ENCODE results near the gene GCHFR.

The GCHFR gene

DNA sequence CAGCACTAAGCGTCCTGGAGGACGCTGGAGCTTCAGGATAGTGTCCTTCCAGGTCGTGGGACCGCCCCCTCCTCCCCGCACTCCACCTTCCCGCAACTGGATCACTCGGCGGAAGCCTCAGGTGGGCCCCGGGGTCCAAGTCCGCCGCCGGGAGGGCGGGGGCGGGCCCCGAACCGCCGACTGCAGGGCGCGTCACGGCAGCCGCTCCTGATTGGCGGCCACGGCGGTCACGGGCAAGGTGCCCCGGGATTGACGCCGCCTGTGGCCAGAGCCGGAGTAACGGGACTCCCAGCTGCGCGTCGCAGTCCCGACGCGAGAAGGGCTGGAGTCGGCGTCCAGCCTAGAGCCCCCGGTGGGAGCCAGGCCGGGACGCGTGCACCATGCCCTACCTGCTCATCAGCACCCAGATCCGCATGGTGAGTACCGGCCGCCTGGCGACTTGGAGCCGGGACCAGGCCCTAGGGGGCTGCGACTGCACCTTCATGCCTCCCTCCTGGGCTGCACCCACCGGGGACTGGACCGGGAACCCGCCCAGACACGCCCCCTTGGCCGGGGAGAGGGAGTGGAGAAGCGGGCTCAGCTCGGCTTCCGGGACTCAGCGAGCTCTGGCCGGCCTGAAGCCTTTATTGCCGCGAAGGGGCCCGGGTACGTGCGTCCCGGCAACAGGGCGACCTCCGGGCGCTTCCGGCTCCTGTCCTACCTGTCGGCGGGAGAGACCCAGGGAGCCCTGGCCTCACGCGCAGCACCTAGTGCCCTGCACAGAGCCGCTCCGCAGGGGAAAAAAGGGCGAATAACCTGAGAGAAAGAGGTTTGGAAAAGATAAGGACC is at the start of gene GCHFR:
TSS of gene GCHFR (plus strand) at position 268 of the 828 bp plus-strand sequence. CDS start at position 381, 113 bp downstream.
- no peaks in the 10 kb centered on the region for H3K9me3 ChIP-seq (ENCODE audit: control insufficient read depth, low read length)
- no peaks in the 10 kb centered on the region for H3K27me3 ChIP-seq (ENCODE audit: control insufficient read depth, insufficient read depth, low read length)
- no peaks in the 10 kb centered on the region for H3K36me3 ChIP-seq (ENCODE audit: control insufficient read depth, insufficient read depth, low read length)
- peak within 1 kb of the TSS; percentile 66 for H3K9ac ChIP-seq (ENCODE audit: low read length)
- peaks cover 61% of the 10 kb centered on the region for H3K4me1 ChIP-seq (ENCODE audit: control insufficient read depth, insufficient read depth, low read length)
- H3K4me3 ChIP-seq (ENCODE audit: low read length), result peak within 1 kb of the TSS; percentile 38

GRCh38 chr15:40714144-40714543 is 49.7 kb upstream of the GCHFR start:
- Histone ChIP-seq H3K9me3 (ENCODE audit: control insufficient read depth, low read length) (no peaks in the 10 kb centered on the region), H3K36me3 (ENCODE audit: control insufficient read depth, insufficient read depth, low read length) (no peaks in the 10 kb centered on the region), H3K4me3 (ENCODE audit: low read length) (no peak overlapping the region), H3K4me1 (ENCODE audit: control insufficient read depth, insufficient read depth, low read length) (no peaks in the 10 kb centered on the region), H3K27me3 (ENCODE audit: control insufficient read depth, insufficient read depth, low read length) (no peaks in the 10 kb centered on the region), H3K9ac (ENCODE audit: low read length) (no peak overlapping the region)

DNA sequence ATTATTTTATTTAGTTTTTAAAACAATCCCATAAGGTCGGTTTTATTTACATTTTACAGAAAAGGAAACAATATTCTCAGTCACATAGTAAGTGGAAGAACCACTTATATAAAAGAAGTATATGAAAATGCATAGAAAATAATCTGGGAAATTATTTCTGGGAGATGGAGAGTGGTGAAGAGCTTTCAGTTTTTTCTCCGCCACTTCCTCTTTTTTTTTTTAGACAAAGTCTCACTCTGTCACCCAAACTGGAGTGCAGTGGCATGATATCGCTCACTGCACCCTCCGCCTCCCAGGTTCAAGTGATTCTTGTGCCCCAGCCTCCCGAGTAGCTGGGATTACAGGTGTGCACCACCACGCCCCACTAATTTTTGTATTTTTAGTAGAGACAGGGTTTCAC is 47.7 kb upstream of the GCHFR start:
- no peaks in the 10 kb centered on the region for H3K4me1 ChIP-seq (ENCODE audit: control insufficient read depth, insufficient read depth, low read length)
- no peak overlapping the region for H3K9ac ChIP-seq (ENCODE audit: low read length)
- no peak overlapping the region for H3K4me3 ChIP-seq (ENCODE audit: low read length)
- no peaks in the 10 kb centered on the region for H3K27me3 ChIP-seq (ENCODE audit: control insufficient read depth, insufficient read depth, low read length)
- no peaks in the 10 kb centered on the region for H3K36me3 ChIP-seq (ENCODE audit: control insufficient read depth, insufficient read depth, low read length)
- no peaks in the 10 kb centered on the region for H3K9me3 ChIP-seq (ENCODE audit: control insufficient read depth, low read length)

GRCh38 chr15:40721701-40722100 is 42.2 kb upstream of the GCHFR start:
- no peaks in the 10 kb centered on the region for H3K9me3 ChIP-seq (ENCODE audit: control insufficient read depth, low read length)
- no peaks in the 10 kb centered on the region for H3K36me3 ChIP-seq (ENCODE audit: control insufficient read depth, insufficient read depth, low read length)
- no peaks in the 10 kb centered on the region for H3K27me3 ChIP-seq (ENCODE audit: control insufficient read depth, insufficient read depth, low read length)
- no peak overlapping the region for H3K9ac ChIP-seq (ENCODE audit: low read length)
- no peak overlapping the region for H3K4me3 ChIP-seq (ENCODE audit: low read length)
- no peaks in the 10 kb centered on the region for H3K4me1 ChIP-seq (ENCODE audit: control insufficient read depth, insufficient read depth, low read length)

GRCh38 chr15:40722354-40722753 is 41.5 kb upstream of the GCHFR start:
- Histone ChIP-seq H3K4me1 (ENCODE audit: control insufficient read depth, insufficient read depth, low read length) (no peaks in the 10 kb centered on the region), H3K36me3 (ENCODE audit: control insufficient read depth, insufficient read depth, low read length) (no peaks in the 10 kb centered on the region), H3K9ac (ENCODE audit: low read length) (no peak overlapping the region), H3K27me3 (ENCODE audit: control insufficient read depth, insufficient read depth, low read length) (no peaks in the 10 kb centered on the region), H3K4me3 (ENCODE audit: low read length) (no peak overlapping the region), H3K9me3 (ENCODE audit: control insufficient read depth, low read length) (no peaks in the 10 kb centered on the region)

- Histone ChIP-seq H3K27me3 (ENCODE audit: control insufficient read depth, insufficient read depth, low read length) (no peaks in the 10 kb centered on the region), H3K36me3 (ENCODE audit: control insufficient read depth, insufficient read depth, low read length) (no peaks in the 10 kb centered on the region), H3K9ac (ENCODE audit: low read length) (no peak overlapping the region), H3K4me3 (ENCODE audit: low read length) (no peak overlapping the region), H3K9me3 (ENCODE audit: control insufficient read depth, low read length) (no peaks in the 10 kb centered on the region), H3K4me1 (ENCODE audit: control insufficient read depth, insufficient read depth, low read length) (no peaks in the 10 kb centered on the region)
Observed at GRCh38 chr15:40722934-40723333, 40.9 kb upstream of the GCHFR start.

DNA sequence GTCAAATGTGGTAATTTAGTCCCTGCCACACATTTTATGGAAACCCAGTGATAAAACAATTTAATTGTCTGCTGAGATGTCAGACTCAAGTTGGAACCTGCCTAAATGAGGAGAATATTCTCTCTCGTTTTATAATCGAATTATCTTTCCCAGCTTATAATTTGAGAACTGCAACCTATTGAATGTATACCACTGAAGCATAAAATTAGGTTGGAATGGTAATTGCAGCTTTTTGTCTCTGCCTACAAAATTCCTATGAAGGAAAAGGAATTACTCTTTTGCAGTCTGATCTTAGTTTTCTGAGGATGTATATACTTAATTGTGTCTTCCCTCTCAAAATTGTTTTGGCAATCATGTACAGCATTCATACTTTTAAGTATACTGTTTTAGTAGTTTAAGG is 39.9 kb upstream of the GCHFR start:
- Histone ChIP-seq H3K4me1 (ENCODE audit: control insufficient read depth, insufficient read depth, low read length) (no peaks in the 10 kb centered on the region), H3K4me3 (ENCODE audit: low read length) (no peak overlapping the region), H3K9me3 (ENCODE audit: control insufficient read depth, low read length) (no peaks in the 10 kb centered on the region), H3K9ac (ENCODE audit: low read length) (no peak overlapping the region), H3K27me3 (ENCODE audit: control insufficient read depth, insufficient read depth, low read length) (no peaks in the 10 kb centered on the region), H3K36me3 (ENCODE audit: control insufficient read depth, insufficient read depth, low read length) (no peaks in the 10 kb centered on the region)

- no peaks in the 10 kb centered on the region for H3K9me3 ChIP-seq (ENCODE audit: control insufficient read depth, low read length)
- H3K4me3 ChIP-seq (ENCODE audit: low read length), result no peak overlapping the region
- no peaks in the 10 kb centered on the region for H3K4me1 ChIP-seq (ENCODE audit: control insufficient read depth, insufficient read depth, low read length)
- no peaks in the 10 kb centered on the region for H3K36me3 ChIP-seq (ENCODE audit: control insufficient read depth, insufficient read depth, low read length)
- no peak overlapping the region for H3K9ac ChIP-seq (ENCODE audit: low read length)
- no peaks in the 10 kb centered on the region for H3K27me3 ChIP-seq (ENCODE audit: control insufficient read depth, insufficient read depth, low read length)
Observed at GRCh38 chr15:40731034-40731433, 32.8 kb upstream of the GCHFR start.

DNA sequence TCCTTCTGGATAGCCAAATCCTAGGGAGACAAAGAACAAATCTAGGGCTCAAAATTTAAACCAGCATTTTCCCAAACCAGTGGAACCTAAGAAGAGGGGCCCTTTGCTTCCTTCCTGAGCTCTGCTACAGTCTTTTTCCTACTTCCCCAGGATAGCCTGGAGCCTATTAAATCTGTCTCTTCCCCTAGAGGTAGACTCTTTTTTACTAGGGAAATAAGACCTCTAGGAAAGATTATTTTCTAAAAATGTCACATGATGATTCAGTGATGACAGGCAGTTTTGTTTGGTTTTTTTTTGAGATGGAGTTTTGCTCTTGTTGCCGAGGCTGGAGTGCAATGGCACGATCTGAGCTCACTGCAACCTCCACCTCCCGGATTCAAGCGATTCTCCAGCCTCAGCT is 27.3 kb upstream of the GCHFR start:
- no peaks in the 10 kb centered on the region for H3K27me3 ChIP-seq (ENCODE audit: control insufficient read depth, insufficient read depth, low read length)
- no peak overlapping the region for H3K4me3 ChIP-seq (ENCODE audit: low read length)
- no peaks in the 10 kb centered on the region for H3K4me1 ChIP-seq (ENCODE audit: control insufficient read depth, insufficient read depth, low read length)
- no peak overlapping the region for H3K9ac ChIP-seq (ENCODE audit: low read length)
- H3K36me3 ChIP-seq (ENCODE audit: control insufficient read depth, insufficient read depth, low read length), result no peaks in the 10 kb centered on the region
- no peaks in the 10 kb centered on the region for H3K9me3 ChIP-seq (ENCODE audit: control insufficient read depth, low read length)

- Histone ChIP-seq H3K9me3 (ENCODE audit: control insufficient read depth, low read length) (no peaks in the 10 kb centered on the region), H3K36me3 (ENCODE audit: control insufficient read depth, insufficient read depth, low read length) (no peaks in the 10 kb centered on the region), H3K4me1 (ENCODE audit: control insufficient read depth, insufficient read depth, low read length) (no peaks in the 10 kb centered on the region), H3K9ac (ENCODE audit: low read length) (no peak overlapping the region), H3K4me3 (ENCODE audit: low read length) (no peak overlapping the region), H3K27me3 (ENCODE audit: control insufficient read depth, insufficient read depth, low read length) (no peaks in the 10 kb centered on the region)
Observed at GRCh38 chr15:40737048-40737447, 26.8 kb upstream of the GCHFR start.

DNA sequence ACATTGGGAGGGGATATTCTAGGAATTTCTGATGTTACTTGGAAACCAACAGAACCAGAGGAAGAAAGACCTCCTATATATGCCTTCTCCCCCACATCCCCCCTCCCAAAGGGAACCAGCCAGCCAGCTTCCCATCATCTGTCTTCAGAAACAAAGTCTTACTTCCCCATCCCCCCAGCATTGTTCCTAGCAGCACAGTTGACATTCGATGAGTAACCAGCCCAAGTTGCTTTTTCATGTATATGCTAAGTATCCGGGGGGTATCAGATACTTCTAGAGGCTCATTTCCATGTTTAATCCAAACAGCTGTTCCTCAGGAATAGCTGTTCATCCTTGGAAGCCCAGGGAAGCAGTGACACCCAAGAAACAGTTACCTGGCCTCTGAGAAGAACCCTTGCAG is 24.8 kb upstream of the GCHFR start:
- no peak overlapping the region for H3K4me3 ChIP-seq (ENCODE audit: low read length)
- no peak overlapping the region for H3K9ac ChIP-seq (ENCODE audit: low read length)
- H3K27me3 ChIP-seq (ENCODE audit: control insufficient read depth, insufficient read depth, low read length), result no peaks in the 10 kb centered on the region
- H3K9me3 ChIP-seq (ENCODE audit: control insufficient read depth, low read length), result no peaks in the 10 kb centered on the region
- H3K4me1 ChIP-seq (ENCODE audit: control insufficient read depth, insufficient read depth, low read length), result no peaks in the 10 kb centered on the region
- no peaks in the 10 kb centered on the region for H3K36me3 ChIP-seq (ENCODE audit: control insufficient read depth, insufficient read depth, low read length)

DNA sequence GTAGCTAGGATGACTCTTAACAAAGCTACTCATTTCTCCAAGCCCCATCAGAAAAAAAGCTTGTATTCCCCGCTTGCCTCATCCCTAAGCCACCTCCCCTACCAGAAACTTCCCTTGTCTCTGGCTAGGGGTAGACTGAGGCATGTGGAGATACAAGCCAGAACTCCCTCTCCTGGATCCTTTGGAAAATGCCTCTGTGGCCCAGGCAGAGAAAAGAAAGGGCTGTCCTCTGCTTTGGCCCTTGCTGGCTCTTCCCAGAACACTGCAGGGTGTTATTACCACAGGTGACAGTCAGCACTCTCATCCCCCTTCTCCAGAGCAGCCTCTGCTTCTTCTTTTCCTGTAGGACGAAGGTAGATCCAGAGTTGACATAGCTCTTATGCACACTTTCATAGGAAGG is 24.0 kb upstream of the GCHFR start:
- Histone ChIP-seq H3K27me3 (ENCODE audit: control insufficient read depth, insufficient read depth, low read length) (no peaks in the 10 kb centered on the region), H3K4me3 (ENCODE audit: low read length) (no peak overlapping the region), H3K9ac (ENCODE audit: low read length) (no peak overlapping the region), H3K36me3 (ENCODE audit: control insufficient read depth, insufficient read depth, low read length) (no peaks in the 10 kb centered on the region), H3K9me3 (ENCODE audit: control insufficient read depth, low read length) (no peaks in the 10 kb centered on the region), H3K4me1 (ENCODE audit: control insufficient read depth, insufficient read depth, low read length) (no peaks in the 10 kb centered on the region)

- H3K4me1 ChIP-seq (ENCODE audit: control insufficient read depth, insufficient read depth, low read length), result no peaks in the 10 kb centered on the region
- no peak overlapping the region for H3K4me3 ChIP-seq (ENCODE audit: low read length)
- no peaks in the 10 kb centered on the region for H3K9me3 ChIP-seq (ENCODE audit: control insufficient read depth, low read length)
- no peak overlapping the region for H3K9ac ChIP-seq (ENCODE audit: low read length)
- peaks cover 6% of the 10 kb centered on the region for H3K27me3 ChIP-seq (ENCODE audit: control insufficient read depth, insufficient read depth, low read length)
- no peaks in the 10 kb centered on the region for H3K36me3 ChIP-seq (ENCODE audit: control insufficient read depth, insufficient read depth, low read length)
Observed at GRCh38 chr15:40743485-40743901, 20.4 kb upstream of the GCHFR start.
